ENCODE data around the gene EFCAB14.

The EFCAB14 gene

DNA sequence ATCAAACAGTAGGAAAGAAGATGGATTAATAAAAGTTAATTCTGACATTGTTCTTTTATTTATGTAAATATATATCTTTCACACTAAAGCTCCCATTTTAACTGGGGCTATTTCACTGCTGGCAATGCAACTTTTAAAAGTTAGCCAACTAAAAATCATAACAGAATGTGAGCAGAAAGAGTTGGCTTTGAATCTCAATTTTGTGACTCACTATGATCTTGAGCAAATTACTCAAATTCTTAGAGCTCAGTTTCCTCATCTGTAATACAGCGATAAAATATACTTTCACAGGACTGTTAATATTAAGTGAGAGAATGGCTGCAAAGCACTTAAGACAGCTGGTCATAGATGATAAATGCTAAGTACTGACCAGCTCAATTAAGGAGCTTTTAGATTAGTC is 10.8 kb downstream of the EFCAB14 start:
- H3K36me3 ChIP-seq (ENCODE audit: insufficient read depth) = no peaks in the 10 kb centered on the region
- H2AFZ ChIP-seq (ENCODE audit: low read depth) = no peak overlapping the region
- H3K27ac ChIP-seq = no peak overlapping the region
- no peak overlapping the region for H3K4me2 ChIP-seq
- no peak overlapping the region for H3K9ac ChIP-seq
- H3K79me2 ChIP-seq (ENCODE audit: insufficient read depth, low read depth) = no peaks in the 10 kb centered on the region
- H3K4me3 ChIP-seq (IDR thresholded peaks at IDR 0.05; ENCODE audit: insufficient read depth, low read depth, low read length) = no peak overlapping the region
- no peaks in the 10 kb centered on the region for H4K20me1 ChIP-seq (ENCODE audit: insufficient read depth)
- H3K4me1 ChIP-seq (ENCODE audit: low read depth, poor library complexity, severe bottlenecking) = peaks cover 9% of the 10 kb centered on the region
- no peaks in the 10 kb centered on the region for H3K27me3 ChIP-seq (ENCODE audit: insufficient read depth, low read depth)
- TF ChIP-seq, protein P1, sequence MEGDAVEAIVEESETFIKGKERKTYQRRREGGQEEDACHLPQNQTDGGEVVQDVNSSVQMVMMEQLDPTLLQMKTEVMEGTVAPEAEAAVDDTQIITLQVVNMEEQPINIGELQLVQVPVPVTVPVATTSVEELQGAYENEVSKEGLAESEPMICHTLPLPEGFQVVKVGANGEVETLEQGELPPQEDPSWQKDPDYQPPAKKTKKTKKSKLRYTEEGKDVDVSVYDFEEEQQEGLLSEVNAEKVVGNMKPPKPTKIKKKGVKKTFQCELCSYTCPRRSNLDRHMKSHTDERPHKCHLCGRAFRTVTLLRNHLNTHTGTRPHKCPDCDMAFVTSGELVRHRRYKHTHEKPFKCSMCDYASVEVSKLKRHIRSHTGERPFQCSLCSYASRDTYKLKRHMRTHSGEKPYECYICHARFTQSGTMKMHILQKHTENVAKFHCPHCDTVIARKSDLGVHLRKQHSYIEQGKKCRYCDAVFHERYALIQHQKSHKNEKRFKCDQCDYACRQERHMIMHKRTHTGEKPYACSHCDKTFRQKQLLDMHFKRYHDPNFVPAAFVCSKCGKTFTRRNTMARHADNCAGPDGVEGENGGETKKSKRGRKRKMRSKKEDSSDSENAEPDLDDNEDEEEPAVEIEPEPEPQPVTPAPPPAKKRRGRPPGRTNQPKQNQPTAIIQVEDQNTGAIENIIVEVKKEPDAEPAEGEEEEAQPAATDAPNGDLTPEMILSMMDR (conservative IDR thresholded peaks at IDR 0.05; ENCODE audit: low read depth, low read length) = no peak

DNA sequence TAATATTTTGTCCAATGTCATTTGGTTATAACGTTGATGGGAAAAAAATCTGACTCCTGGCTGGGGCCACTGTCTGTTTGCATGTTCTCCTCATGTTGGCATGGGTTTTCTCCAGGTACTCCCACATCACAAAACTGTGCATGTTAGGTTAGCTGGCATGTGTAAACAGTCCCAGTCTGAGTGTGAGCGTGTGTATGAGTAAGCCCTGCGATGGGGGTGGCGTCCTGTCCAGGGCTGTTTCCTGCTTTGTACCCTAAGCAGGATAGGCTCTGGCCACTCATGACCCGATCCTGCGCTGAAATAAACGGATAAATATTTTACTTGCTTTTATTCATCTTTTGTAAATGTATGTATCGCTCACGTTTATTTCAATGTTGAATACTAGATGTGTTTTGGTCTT is 13.5 kb downstream of the EFCAB14 start:
- Histone ChIP-seq H3K9ac (no peak overlapping the region), H3K27ac (no peak overlapping the region)

DNA sequence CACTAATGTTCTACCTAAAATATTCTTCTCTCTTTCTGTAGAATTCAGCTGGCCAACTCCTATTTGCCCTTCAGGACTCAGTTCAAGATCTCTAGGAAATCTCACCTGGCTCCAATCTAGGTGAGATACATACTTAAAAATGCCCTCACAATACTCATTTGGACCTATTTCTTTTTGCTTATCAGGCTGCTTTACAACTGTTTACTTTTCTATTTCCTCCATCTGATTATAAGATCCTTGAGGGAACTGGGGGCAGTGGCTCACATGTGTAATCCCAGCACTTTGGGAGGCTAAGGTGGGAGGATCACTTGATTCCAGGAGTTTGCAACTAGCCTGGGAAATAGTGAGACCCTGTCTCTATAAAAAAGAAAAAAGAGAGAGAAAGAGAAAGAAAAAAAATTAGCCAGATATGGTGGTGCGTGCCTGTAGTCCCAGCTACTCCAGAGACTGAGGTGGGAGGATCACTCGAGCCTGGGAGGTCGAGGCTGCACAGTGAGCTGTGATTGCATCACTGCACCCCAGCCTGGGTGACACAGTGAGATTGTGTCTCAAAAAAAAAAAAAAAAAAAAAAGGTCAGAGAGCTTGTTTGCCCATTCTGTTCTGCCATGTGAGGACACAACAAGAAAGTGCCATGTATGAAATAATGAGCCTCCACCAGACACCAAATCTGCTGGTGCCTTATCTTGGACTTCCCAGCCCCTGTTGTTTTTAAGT is 14.8 kb downstream of the EFCAB14 start:
- Histone ChIP-seq H3K27ac (no peak overlapping the region), H3K36me3 (ENCODE audit: insufficient read depth) (no peaks in the 10 kb centered on the region), H3K9ac (no peak overlapping the region), H4K20me1 (ENCODE audit: insufficient read depth) (no peaks in the 10 kb centered on the region), H3K79me2 (ENCODE audit: insufficient read depth, low read depth) (no peaks in the 10 kb centered on the region), H3K27me3 (ENCODE audit: insufficient read depth, low read depth) (no peaks in the 10 kb centered on the region), H3K4me1 (ENCODE audit: low read depth, poor library complexity, severe bottlenecking) (no peaks in the 10 kb centered on the region), H2AFZ (ENCODE audit: low read depth) (no peak overlapping the region), H3K4me3 (IDR thresholded peaks at IDR 0.05; ENCODE audit: insufficient read depth, low read depth, low read length) (no peak overlapping the region), H3K4me2 (no peak overlapping the region)
- TF ChIP-seq, protein P1 (conservative IDR thresholded peaks at IDR 0.05; ENCODE audit: low read depth, low read length) = no peak

More for the DNA sequence above, 13.5 kb downstream of the EFCAB14 start:
- Histone ChIP-seq H4K20me1 (ENCODE audit: insufficient read depth) (no peaks in the 10 kb centered on the region), H3K4me3 (IDR thresholded peaks at IDR 0.05; ENCODE audit: insufficient read depth, low read depth, low read length) (no peak overlapping the region), H3K4me1 (ENCODE audit: low read depth, poor library complexity, severe bottlenecking) (no peaks in the 10 kb centered on the region), H3K4me2 (no peak overlapping the region), H3K27me3 (ENCODE audit: insufficient read depth, low read depth) (no peaks in the 10 kb centered on the region), H2AFZ (ENCODE audit: low read depth) (no peak overlapping the region), H3K36me3 (ENCODE audit: insufficient read depth) (no peaks in the 10 kb centered on the region), H3K79me2 (ENCODE audit: insufficient read depth, low read depth) (no peaks in the 10 kb centered on the region)
- TF ChIP-seq, protein P1 (conservative IDR thresholded peaks at IDR 0.05; ENCODE audit: low read depth, low read length) = no peak

DNA sequence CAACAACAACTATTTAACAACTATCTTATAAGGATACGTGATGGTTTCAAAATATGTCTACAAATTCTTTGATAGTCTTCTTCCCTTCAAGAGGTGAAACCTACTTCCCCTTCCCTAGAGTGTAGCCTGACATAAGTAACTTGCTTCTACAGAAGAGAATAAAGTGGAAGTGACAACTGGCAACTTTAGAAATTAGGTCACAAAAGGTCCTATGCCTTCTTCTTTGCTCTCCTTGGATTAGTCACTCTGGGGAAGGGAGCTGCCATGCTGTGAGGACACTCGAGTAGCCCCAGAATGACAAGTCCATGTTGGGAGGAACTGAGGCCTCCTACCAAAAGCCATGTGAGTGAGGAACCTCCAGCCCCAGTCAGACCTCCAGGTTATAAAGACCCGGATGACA is 19.2 kb downstream of the EFCAB14 start:
- Histone ChIP-seq H3K27ac (no peak overlapping the region), H3K9ac (no peak overlapping the region), H3K36me3 (ENCODE audit: insufficient read depth) (peaks cover 6% of the 10 kb centered on the region; the same call in 1 of the 2 replicates), H3K27me3 (ENCODE audit: insufficient read depth, low read depth) (no peaks in the 10 kb centered on the region), H4K20me1 (ENCODE audit: insufficient read depth) (no peaks in the 10 kb centered on the region), H3K79me2 (ENCODE audit: insufficient read depth, low read depth) (peaks cover 6% of the 10 kb centered on the region; the same call in 1 of the 2 replicates), H3K4me1 (ENCODE audit: low read depth, poor library complexity, severe bottlenecking) (no peaks in the 10 kb centered on the region), H3K4me3 (IDR thresholded peaks at IDR 0.05; ENCODE audit: insufficient read depth, low read depth, low read length) (no peak overlapping the region), H2AFZ (ENCODE audit: low read depth) (no peak overlapping the region), H3K4me2 (no peak overlapping the region)
- TF ChIP-seq, protein P1 (conservative IDR thresholded peaks at IDR 0.05; ENCODE audit: low read depth, low read length) = no peak
